ENCODE measurements around the gene STING1. TPM values are rescaled to one million over a fixed set of nuclear protein-coding genes. Genes with fewer than 3 reads are reported as not detected.

Gene STING1
- total and polyA plus RNA-seq, 2 of the 8 experiments (the other 6 are each of a cell fraction or from before 2014, with no cell fraction given) = 0.26 to 0.47 TPM

DNA sequence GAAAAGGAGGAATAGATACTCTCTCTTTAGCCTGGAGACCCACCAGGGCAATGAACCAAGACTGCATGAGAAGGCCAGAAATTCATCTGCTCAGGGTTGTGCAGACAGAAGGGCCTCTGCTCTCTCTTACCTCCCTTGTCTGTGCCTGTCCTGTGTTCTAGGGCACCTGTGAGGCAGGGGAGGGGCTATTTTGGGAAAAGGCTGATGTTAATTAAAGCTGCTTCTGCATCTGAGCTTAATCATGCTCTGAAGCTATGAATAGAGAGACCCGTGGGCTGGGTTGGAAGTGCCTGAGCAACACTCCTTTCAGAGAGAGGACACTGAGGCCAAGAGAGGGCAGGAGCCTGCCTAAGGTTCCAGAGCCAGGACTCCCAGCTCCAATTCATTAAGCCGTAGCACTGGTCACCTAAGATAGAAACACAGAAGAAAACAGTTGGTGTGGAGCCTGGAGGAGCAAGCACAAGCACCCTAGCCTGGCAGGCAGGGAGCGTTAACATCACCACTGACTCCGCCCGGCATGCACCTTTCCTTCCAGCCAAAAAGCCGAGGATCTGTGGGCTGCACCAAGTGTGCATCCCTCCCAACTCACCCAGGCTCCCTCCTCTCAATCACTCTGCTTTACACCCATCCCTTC is 31.4 kb upstream of the STING1 start (continued):
- TF ChIP-seq SIN3A (conservative IDR thresholded peaks at IDR 0.05 in 1 of 2, IDR thresholded peaks at IDR 0.05 in 1 of 2; ENCODE audit: low read depth in 1 of 2, low read length in 2 of 2) (no peak), TEAD4 (IDR thresholded peaks at IDR 0.05; ENCODE audit: low read depth, low read length) (no peak)
